Epithelial cell of proximal tubule (primary cell): Measurements from ENCODE around the gene PLD2. TPM values are rescaled to one million over a fixed set of nuclear protein-coding genes. Genes with fewer than 3 reads are reported as not detected.
"Not testable (repeated sequence)": the region's sequence is repeated elsewhere in the genome, so short reads cannot be mapped to it uniquely, and the experiment has no call there.

Experiments used
- DNase-seq: peaks from one replicate; pipeline ENCODE4 v3.0.0-alpha.2; 2011; ENCODE audit warnings: low read depth
- H3K4me3 ChIP-seq: 2 replicates; pipeline ENCODE4 v1.5.1; 2011; ENCODE audit warnings: low read depth, mild to moderate bottlenecking, low read length
- total RNA-seq: library from RNA; depleted of rRNA; stranded (reverse); fragments of >200 nt; gene quantifications from 2 replicates; pipeline ENCODE4 v1.2.3, GENCODE V29; 2015
- TF ChIP-seq, protein P1 (sequence below): conservative IDR thresholded peaks from 2 replicates; pipeline ENCODE4 v1.5.1; 2012; ENCODE audit warnings: low read depth, mild to moderate bottlenecking, low read length

PLD2 gene
- total RNA-seq, 1 donor from 2014 or later, result 19.5 TPM

DNA sequence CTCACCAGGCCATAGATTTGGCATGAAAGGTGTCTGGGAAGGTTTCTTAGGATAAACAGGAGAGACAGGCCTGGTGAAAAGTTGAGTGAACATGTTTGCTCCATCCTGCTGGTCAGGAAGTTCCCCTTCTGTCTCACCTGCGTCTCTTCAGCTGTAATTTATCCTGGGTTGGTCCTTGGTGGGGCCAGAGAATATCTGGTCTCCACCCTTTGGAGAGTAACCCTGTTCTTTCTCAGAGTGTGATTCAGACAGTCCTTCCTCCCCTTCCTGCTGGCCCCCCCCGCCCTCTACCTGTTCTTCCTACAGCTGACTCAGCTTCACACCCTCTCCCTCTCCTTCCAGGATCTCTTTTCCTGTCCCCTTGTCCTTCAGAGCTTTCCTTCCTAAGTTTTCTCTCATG is 43.3 kb downstream of the PLD2 start:
- DNase-seq, result no peak
- no peak overlapping the region for H3K4me3 ChIP-seq
- TF ChIP-seq, protein P1, sequence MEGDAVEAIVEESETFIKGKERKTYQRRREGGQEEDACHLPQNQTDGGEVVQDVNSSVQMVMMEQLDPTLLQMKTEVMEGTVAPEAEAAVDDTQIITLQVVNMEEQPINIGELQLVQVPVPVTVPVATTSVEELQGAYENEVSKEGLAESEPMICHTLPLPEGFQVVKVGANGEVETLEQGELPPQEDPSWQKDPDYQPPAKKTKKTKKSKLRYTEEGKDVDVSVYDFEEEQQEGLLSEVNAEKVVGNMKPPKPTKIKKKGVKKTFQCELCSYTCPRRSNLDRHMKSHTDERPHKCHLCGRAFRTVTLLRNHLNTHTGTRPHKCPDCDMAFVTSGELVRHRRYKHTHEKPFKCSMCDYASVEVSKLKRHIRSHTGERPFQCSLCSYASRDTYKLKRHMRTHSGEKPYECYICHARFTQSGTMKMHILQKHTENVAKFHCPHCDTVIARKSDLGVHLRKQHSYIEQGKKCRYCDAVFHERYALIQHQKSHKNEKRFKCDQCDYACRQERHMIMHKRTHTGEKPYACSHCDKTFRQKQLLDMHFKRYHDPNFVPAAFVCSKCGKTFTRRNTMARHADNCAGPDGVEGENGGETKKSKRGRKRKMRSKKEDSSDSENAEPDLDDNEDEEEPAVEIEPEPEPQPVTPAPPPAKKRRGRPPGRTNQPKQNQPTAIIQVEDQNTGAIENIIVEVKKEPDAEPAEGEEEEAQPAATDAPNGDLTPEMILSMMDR, result no peak

DNA sequence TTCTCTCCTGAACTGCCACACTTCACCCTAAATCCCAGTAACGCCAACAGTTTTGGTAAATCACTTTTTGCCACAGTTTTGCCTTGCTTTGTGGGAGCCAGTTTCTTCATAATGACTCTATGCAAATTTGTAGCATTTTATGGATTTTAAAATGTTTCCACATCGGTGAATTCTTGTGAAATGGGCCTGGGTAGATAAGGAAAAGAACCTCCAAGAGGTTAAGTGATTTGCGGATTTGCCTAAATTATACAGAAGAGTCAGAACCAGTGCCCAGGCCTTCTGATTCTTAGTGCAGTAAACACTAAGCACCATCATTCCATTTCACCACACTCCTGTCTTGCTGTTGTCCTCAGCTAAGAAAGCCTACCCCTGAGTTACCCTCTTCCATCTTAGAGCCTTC is 44.1 kb downstream of the PLD2 start:
- TF ChIP-seq, protein P1, result no peak
- DNase-seq, result no peak
- no peak overlapping the region for H3K4me3 ChIP-seq

DNA sequence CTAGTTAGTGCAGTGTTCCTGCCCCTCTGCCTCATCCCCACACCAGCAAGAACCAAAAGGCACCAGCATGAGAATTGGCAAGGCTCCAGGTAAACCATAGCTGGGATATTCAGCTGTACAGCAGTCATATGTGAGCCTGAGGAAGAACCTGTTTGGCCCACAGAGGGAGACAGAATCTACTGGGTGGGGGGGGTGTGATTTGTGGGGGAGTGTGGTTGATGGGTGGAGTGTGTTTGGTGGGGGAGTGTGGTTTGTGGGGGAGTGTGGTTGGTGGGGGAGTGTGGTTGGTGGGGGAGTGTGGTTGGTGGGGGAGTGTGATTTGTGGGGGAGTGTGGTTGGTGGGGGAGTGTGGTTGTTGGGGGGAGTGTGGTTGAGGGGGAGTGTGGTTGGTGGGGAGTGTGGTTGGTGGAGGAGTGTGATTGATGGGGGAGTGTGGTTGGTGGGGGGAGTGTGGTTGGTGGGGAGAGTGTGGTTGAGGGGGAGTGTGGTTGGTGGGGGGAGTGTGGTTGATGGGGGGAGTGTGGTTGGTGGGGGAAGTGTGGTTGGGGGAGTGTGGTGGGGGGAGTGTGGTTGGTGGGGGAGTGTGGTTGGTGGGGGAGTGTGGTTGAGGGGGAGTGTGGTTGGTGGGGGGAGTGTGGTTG is 45.7 kb downstream of the PLD2 start:
- TF ChIP-seq, protein P1, result peak; percentile 11
- DNase-seq, result no peak
- no peak overlapping the region for H3K4me3 ChIP-seq

DNA sequence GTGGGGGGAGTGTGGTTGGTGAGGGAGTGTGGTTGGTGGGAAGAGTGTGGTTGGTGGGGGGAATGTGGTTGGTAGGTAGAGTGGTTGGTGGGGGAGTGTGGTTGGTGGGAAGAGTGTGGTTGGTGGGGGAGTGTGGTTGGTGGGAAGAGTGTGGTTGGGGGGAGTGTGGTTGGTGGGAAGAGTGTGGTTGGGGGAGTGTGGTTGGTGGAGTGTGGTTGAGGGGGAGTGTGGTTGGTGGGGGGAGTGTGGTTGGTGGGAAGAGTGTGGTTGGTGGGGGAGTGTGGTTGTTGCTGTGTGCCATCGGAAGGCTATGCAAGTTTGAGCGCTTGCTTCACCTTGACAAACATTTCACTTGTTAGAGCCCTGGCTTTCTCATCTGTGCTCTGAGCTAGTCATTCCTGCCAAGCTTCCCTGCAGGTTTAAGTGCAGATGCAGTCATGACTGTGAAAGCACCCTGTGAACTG is 46.3 kb downstream of the PLD2 start:
- no peak overlapping the region for H3K4me3 ChIP-seq
- no peak for DNase-seq
- TF ChIP-seq, protein P1, result no peak

DNA sequence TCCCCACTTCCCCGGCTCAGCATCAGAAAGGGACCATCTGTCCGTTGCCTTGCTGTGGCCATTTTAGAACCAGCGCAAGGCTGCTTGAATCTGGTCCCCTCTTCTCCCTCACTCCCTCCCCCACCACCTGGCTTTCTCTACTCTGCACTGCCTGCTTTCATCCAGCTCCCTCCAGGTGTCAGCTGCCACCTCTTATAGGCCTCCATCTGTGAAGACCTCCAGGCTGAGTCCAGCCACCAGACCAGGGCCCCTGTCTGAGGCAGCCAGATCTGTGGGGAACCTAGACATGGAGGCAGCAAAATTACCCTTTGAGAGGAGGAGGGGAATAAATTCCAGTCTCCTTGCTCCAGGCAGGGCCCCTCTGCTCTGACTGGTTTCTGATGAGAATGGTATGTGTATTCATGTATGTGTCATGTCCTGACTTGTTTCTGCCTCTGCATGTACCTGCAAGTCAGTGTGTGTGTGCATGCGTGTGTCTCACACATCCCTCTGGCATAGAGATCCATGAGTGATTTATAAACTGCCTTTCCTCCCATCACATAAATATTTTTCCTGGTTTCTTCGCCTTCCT is 47.2 kb downstream of the PLD2 start:
- TF ChIP-seq, protein P1, result no peak
- H3K4me3 ChIP-seq, result no peak overlapping the region
- no peak for DNase-seq

DNA sequence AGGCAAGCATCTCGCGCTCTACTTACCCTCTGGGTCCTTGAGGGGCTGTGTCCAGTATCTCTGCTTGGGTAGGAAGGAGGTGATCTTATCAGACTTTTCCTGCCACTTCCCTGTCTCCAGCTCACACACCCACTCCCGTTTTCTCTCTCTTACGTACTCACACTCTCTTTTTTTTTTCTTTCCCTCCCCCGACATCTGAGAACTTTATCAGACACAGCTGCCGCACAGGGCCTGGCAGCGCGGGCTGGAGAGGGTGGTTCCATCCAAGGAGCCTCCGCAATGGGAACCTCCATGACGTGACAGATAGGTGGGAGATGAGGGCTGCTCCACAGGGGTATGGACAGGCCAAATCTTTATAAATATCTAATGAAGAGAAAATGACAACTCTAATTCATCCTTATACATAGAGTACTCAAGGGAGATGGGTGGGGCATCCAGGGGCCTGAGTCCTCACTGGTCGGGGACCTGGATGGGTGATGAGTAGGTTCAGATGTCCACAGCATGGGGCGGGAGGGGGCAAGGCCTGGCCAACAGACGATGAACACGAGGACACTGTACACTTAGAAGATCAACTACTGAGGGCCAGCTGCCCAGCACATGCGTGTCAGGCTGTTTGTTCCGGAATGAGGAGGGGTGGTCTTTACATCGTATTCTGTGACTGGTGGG is 49.5 kb downstream of the PLD2 start:
- no peak overlapping the region for H3K4me3 ChIP-seq
- no peak for DNase-seq
- TF ChIP-seq, protein P1, result no peak

DNA sequence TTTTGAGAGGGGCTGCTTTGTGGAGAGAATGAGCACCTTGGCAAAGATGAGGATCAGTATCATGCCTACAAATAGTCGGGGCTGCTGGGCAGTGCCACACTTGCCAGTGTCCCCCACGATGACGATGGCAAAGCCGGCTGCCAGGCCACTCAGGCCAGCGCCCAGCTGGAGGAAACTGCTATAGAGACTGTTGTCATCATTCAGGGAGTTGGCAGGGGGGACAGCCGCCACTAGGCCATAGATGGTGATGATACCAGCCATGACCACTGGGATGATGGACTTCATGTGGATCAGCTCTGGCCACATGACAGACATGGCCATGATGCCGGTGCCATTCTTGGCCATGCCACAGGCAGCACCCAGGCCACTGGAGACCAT is 50.0 kb downstream of the PLD2 start:
- TF ChIP-seq, protein P1, result no peak
- DNase-seq, result no peak
- H3K4me3 ChIP-seq, result no peak overlapping the region

DNA sequence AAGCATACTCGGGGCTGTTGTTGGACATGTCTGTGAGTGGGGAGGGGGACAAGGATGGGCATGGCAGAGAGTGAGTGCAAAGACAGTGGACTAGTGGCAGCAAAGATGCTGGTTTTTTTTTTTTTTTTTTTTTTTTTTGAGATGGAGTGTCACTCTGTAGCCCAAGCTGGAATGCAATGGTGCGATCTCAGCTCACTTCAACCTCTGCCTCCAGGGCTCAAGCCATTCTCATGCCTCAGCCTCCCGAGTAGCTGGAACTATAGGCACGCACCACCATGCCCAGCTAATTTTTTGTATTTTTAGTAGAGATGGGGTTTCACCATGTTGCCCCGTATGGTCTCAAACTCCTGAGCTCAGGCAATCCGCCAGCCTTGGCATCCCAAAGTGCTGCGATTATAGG is 50.4 kb downstream of the PLD2 start:
- H3K4me3 ChIP-seq, DNase-seq: not testable (repeated sequence)
